ENCODE measurements around the gene INTS2.
"Not testable (repeated sequence)": the region's sequence is repeated elsewhere in the genome, so short reads cannot be mapped to it uniquely, and the experiment has no call there.

Gene INTS2

GRCh38 chr17:61894310-61894709 is 33.5 kb downstream of the INTS2 start:
- not testable (repeated sequence) for DNase-seq (ENCODE audit: low read depth, low spot score)

DNA sequence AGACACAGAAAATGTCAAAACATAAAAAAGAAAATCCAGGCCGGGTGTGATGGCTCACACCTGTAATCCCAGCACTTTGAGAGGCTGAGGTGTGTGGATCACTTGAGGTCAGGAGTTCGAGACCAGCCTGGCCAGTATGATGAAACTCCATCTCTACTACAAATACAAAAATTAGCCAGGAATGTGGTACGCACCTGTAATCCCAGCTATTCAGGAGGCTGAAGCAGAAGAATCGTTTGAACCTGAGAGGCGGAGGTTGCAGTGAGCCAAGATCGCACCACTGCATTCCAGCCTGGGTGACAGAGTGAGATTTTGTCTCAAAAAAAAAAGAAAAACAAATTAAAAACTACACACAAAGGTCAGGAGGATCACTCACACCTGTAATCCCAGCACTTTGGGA is 40.0 kb downstream of the INTS2 start:
- not testable (repeated sequence) for DNase-seq (ENCODE audit: low read depth, low spot score)

- DNase-seq (ENCODE audit: low read depth, low spot score) = not testable (repeated sequence)
These were observed 41.9 kb downstream of the INTS2 start for GRCh38 chr17:61885865-61886264.

DNA sequence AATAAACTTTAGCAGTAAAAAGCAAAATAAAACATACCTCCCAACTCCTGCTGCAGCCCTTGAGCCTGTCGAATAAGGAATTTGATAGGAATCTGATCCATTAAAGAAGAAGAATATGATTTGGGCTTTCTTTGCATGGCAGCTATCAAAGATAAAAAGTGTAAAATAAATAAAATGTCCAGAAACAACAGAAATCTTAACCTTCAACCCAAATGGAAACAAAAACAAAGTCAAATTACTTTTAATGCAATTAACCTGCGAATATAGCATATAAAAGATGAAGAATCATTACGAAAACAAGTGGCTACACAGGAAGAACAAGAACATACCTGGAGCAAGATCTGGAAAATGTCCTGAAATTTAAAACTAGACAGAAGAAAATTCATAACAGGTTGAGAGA is 42.9 kb downstream of the INTS2 start:
- no peak for DNase-seq (ENCODE audit: low read depth, low spot score)

GRCh38 chr17:61880589-61881102 is 47.1 kb downstream of the INTS2 start:
- no peak for DNase-seq (ENCODE audit: low read depth, low spot score)

- no peak for DNase-seq (ENCODE audit: low read depth, low spot score)
These were observed 48.7 kb downstream of the INTS2 start for GRCh38 chr17:61878984-61879612.

DNA sequence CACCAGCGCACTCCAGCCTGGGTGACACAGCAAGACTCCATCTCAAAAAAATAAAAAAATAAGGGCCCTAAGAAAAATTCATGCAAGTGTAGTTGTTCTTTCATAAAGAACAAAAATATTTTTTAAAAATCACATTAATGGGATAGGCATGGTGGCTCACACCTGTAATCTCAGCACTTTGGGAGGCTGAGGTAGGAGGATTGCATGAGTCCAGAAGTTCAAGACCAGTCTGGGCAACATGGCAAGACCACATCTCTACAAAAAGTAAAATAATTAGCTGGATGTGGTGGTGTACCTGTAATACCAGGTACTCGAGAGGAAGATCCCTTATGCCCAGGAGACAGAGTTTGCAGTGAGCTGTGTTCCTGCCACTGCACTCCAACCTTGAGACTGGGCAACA is 49.3 kb downstream of the INTS2 start:
- no peak for DNase-seq (ENCODE audit: low read depth, low spot score)

DNA sequence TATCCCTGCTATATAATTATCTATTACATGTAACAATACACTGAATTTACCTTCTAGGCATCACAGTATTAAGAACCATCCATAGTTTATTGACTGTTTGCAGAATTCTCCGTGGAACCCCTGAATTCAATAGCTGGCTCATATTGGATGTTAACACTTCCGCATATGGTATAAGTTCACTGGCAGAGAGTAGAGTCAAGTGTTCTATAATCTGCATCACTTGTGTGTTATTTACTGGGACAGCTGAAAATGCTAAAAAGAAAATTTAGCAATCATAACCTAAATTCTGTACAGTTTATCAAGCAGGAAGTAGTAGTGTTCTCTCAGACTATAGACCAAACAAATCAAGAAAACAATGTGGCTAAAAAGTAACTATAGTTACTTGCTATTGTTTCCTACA is 49.9 kb downstream of the INTS2 start:
- DNase-seq (ENCODE audit: low read depth, low spot score) = no peak

GRCh38 chr17:61875804-61876203 is 52.0 kb downstream of the INTS2 start:
- no peak for DNase-seq (ENCODE audit: low read depth, low spot score)

DNA sequence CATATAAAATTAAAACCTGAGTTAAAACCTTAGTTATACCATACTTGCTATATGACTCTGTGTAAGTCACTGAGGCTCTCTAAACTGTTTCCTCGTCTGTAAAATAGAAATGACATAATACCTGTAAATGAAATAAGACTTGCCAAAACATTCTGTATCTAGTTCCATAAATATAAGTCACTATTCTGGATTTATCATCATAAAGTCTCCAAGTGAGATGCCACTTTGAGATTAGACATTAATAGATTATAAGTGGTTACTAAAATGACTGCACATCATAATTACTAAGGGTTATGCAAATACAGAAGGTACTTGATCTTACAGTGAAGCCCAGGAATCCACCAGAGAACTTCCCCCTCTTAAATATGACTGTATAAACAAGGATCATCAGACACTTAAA is 52.5 kb downstream of the INTS2 start:
- DNase-seq (ENCODE audit: low read depth, low spot score) = no peak

DNA sequence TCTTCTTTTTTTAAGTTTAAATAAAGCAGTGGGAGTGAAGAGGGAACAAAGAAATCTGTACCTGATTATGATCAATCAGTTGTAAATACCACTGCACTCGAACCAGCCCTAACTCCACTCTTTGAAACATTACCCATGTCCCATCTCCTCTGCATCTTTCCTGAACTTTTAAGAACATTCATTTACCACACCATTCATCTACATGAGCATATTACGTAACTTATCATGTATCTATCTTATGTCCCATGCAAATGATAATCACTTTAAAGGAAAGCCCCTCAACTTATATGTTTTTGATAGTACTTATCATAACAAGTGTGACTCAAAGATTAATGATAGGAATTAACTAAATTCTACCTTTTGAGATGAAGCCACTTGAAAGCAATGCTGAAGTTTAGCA is 53.7 kb downstream of the INTS2 start:
- no peak for DNase-seq (ENCODE audit: low read depth, low spot score)

DNA sequence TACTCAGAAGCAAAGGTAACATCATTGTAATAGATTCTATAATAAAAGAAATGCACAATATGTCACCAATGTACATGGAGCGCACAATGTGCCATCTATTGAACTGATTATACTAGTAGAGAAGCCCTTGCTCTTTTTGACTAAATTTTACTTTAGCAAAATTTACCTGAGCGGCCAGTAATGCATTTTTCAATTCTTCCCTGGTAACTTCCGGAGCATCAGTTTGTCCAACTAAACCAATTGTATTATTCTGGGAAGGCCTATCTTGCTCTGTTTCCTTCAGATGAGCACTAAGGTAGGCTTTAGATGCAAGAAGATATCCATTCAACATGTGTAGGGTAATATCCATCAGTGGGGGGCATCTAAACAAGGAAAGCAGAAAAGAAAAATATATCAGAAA is 55.7 kb downstream of the INTS2 start:
- no peak for DNase-seq (ENCODE audit: low read depth, low spot score)

GRCh38 chr17:61869138-61869537 is 58.6 kb downstream of the INTS2 start:
- DNase-seq (ENCODE audit: low read depth, low spot score) = no peak

DNA sequence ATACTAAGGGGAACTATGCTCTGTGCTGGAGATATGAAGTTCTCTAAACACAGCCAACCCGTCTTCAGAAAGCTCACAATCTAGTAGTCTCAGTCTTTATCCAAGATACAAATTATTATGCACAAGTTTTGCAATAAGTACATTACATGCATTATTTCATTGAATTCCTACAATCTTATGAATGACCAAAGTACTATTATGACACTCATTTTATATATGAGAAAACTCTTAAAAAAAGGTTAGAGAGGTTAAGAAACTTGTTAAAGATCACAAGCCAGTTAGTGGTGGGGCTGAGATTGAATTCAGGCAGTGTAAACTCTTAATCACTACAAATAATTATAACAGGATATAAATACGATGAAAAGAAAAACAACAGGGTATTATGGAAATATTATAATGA is 59.7 kb downstream of the INTS2 start:
- no peak for DNase-seq (ENCODE audit: low read depth, low spot score)

DNA sequence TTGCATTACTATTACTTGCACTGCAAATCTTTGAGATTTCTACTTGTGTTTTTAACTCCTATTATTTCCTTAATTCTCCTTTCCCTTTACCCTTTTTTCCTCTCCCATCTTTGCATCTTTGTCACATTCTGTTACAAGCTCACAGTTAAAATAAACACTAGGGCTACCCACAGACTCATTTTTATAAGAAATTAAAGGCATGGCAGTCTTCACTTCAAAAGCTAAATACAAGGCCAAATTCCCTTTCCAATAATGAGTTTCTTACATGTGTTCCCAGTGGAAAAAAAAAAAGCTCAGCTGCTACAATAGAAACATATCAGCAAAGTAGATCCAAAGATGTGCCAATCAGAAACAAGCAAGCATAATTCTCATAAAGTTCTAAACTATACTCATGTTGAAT is 60.7 kb downstream of the INTS2 start:
- no peak for DNase-seq (ENCODE audit: low read depth, low spot score)

DNA sequence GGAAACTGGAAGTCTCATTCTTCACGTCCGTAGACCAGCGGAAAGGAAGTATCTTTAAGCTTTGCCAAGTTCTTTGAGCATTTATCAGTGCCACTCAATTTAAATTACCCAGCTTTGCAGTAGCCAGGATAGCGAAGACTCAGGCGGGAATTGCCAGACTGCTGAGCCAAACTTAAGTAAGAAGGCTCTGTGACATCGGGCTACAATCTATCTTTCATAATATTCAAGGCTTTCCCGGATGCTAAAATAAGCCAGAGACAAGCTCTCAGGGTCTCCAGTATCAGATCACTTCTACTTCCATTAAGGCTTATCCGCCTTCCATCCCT is 64.0 kb downstream of the INTS2 start:
- DNase-seq (ENCODE audit: low read depth, low spot score) = peak; percentile 29

- peak; percentile 84 for DNase-seq (ENCODE audit: low read depth, low spot score)
These were observed 64.6 kb downstream of the INTS2 start, which contains the start of gene BRIP1 for GRCh38 chr17:61862975-61863800. TSS of gene BRIP1 (minus strand) at chr17:61863528. CDS start at chr17:61861539, 1,989 bp downstream.

DNA sequence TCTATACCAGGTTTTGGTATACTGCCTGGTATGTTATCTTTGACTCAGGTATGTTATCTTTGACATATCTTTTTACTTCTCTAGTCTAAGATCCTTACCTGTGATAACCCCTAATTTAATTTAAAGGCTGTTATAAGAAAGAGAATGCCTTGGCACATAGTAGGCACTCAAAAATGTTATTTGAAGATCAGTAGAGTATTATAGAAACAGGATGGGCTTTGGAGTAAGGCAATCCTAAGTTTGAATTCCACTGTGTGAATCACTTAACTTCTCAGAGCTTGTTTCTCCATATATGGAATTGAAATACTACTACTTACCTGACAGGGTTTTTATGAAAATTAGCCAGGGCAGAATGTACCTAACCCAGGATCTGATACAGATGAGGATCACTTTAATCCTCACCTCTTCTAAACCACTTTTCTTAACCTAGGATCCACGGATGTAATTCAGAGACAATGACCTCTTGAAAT is 65.6 kb downstream of the INTS2 start:
- DNase-seq (ENCODE audit: low read depth, low spot score) = no peak

DNA sequence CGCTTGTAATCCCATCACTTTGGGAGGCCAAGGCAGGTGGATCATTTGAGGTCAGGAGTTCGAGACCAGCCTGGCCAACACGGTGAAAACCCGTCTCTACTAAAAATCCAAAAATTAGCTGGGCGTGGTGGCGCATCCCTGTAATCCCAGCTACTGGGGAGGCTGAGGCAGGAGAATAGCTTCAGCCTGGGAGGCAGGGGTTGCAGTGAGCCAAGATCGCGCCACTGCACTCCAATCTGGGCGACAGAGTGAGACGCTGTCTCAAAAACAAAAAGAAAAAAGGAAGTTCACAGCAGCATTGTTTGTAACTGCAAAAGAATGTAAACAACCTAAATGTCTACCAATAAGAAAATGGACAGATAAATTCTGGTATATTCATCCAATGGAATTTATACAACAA is 67.4 kb downstream of the INTS2 start:
- DNase-seq (ENCODE audit: low read depth, low spot score) = not testable (repeated sequence)

DNA sequence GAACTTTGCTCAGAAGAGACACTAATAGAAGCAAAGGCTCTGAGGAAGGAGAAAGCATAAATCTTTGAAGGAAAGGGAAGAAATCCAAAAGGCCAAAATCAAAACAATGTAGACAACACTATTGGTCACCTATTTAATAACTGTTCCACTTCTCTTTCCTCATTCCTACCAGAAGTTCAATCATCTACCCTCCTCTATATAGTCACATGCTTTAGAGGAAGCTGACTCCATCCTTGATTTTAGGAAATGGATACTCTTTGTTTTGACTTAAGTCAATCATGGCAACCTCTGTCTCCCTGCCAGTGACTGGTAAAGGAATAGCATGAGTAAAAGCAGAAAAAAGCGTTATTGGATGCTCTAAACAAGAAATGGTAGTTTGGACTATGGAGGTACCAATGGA is 71.7 kb downstream of the INTS2 start:
- DNase-seq (ENCODE audit: low read depth, low spot score) = no peak

GRCh38 chr17:61852857-61853256 is 74.9 kb downstream of the INTS2 start:
- DNase-seq (ENCODE audit: low read depth, low spot score) = no peak

DNA sequence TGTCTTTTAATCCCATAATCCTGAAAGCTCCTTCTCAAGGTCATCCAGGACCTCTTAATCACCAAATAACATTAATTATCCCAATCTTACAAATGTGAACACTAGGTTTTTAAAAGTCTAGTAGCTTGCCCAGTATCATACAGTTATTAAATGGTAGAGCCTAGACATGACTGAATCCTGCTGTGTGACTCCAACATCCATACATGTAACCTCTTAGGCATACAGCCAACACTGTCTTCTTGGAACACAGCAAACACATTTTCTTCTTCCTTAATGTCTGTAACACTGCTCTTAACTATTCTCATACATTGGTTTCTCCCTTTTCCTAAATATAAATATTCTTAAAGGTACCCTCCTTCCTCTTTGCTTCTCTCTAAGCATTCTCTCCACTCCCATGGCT is 78.1 kb downstream of the INTS2 start:
- no peak for DNase-seq (ENCODE audit: low read depth, low spot score)

DNA sequence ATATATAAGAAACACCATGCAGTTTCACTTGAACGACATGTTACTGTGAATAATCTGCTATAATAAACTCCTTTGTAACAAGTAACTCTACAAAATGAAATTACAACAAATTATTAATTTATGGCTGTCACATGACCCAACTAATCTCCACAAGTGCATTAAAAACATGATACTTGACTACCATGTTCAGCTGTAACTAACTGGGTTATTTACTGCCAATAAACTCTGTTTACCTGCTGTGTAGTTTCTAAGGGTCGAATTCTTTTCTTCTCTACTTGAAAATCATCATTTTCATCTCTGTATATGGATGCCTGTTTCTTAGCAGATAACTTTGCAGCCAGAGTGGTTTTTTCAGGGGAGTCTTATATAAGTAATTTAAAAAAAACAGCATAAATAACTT is 78.9 kb downstream of the INTS2 start:
- DNase-seq (ENCODE audit: low read depth, low spot score) = no peak
